Activated CD8-positive, alpha-beta memory T cell treated with anti-CD3 and anti-CD28 coated beads, Interleukin-2, amount 50 U/mL, for 1 hour (primary cell): Measurements from ENCODE around the gene TMEM30A.
A peak's percentile ranks its signal among the peaks of the same experiment; 100 is the strongest.

Experiments used
- DNase-seq: peaks from one replicate; pipeline ENCODE4 v3.0.0-alpha.2; 2020; ENCODE audit errors: extremely low read depth

TMEM30A gene

DNA sequence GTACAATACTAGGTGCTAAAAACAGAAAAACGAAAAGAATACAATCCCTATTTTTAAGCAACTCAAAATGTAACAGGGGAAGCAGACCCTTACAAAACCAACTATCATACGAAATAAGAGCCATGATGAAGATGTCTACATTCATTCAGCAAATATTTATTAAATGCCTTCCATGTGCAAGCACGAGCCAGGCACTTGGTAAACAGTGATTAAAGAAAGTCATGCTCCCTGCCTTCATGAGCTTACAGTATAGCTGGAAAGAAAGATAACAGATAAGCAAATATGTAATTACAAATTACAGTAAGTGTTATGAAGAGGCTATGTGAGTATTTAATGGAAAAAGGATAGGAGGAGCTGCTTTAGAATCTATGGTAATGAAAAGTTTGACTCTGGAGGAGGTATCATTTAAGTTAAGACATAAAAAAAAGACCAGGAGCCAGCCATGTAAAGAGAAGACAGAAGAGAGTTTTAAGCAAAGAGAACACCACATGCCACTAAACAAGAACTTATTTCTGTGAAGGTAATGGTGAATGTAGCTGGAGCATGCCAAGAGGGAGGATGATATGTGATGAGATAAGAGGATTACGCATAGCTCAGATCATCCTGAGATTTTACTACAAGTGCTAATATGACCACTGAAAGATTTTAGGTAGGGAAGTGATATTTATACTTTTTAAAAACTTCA is 21.7 kb downstream of the TMEM30A start:
- no peak for DNase-seq

- no peak for DNase-seq
These were observed 23.3 kb downstream of the TMEM30A start for GRCh38 chr6:75261299-75261698.

GRCh38 chr6:75257343-75258087 is 27.1 kb downstream of the TMEM30A start:
- DNase-seq = no peak

- no peak for DNase-seq
These were observed 34.0 kb downstream of the TMEM30A start for GRCh38 chr6:75250552-75250951.

- DNase-seq = no peak
These were observed 34.8 kb downstream of the TMEM30A start for GRCh38 chr6:75249837-75250236.

DNA sequence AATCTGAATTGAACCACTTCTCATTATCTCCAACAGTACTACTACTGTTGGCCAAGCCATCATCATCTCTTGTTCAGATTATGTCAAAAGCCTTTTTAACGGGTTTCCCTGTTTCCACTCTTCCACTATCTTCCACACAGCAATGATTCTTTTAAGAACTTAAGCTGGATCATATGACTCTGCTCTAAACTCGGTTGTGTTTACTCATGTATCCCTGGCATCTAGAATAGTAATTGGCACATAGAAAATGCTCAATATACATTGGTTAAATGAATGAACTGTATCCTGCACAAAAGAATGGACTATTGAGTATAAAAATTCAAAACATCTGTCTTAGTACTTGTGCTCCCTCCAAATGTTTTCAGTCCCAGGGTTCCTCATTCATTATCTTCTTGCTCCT is 38.2 kb downstream of the TMEM30A start:
- DNase-seq = no peak

DNA sequence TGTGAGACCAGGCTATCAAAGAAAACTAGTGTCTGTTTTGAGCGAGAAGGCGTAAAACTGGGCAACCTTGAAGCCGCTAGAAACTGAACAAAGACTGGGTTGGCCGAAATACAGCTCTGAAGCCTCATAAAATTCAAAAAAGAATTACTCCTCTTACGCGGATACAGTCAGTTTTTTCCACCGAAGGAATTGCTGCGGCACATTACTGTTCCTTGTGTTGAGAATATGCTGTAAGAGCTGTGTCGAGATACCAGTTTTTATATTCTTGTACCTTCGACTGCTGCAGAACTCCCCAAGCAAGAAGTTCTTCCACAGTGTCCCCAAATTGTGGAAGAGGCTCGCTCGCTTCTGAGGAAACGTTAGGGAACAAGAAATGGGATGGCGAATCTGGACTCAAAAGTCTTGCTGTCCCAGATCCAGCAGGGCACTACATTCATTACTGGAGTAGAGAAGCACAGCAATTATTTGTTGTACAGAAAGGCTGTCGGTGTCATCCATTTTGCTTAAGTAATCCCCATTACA is 40.5 kb downstream of the TMEM30A start:
- DNase-seq = no peak

DNA sequence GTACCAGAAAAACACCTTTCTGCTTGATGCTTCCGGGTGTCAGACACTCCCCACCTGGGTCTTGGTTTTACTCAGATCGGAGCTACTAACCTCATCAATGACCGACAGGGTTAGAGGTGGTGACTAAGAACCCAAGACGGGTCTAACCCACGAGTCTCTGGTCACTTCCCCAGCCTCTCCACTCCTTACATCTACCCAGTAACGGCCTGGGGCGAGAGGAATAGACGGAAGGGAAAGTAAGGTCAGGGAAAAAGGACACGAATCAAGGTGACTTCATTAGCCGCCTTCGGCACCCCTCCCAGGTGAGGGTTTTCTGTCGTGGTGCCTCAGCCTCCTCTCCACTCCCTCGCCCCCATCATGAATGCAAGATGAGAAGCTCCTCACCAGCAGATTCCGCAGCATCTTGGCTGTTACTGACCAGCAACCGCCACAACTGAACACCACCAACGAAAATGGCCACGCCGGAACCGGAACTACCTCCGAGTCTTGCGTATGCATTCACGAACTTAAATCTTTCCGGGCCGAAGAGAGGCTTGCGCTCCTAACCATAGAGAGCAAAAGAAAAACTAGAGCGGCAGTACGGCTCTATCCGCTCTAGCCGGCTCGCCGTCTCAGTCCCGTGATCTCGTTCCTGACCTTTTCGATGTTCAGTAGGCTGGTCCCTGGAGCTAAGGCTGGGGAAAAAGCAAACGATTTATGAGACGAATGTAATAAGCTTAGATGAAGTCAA is 41.1 kb downstream of the TMEM30A start, which contains the start of gene COX7A2:
Gene COX7A2, minus strand, starts transcription at position 469 of the 730 bp plus-strand sequence. Its CDS starts 67 bp downstream, at position 402.
- DNase-seq = peak; percentile 66

DNA sequence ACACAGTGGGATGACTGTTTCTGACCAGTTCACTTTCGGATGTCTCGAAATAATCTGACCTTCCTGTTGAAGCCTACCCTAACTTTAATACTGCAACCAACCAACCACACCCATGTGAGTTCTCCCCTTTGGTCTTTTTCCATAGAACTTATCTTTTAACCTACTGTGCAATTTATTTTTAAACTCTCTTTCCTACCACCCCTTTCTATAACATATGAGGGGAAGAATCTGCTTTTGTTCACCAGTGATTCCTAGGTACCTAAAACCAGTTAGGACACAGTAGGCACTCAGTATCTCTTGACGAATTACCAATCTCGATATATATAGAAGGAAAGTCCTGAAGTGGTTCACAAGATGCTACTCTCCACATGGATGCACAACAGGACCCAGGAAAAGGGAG is 48.0 kb downstream of the TMEM30A start:
- DNase-seq = no peak

- DNase-seq = no peak
These were observed 49.3 kb downstream of the TMEM30A start for GRCh38 chr6:75235271-75235670.

- no peak for DNase-seq
These were observed 50.3 kb downstream of the TMEM30A start for GRCh38 chr6:75234126-75234865.

- DNase-seq = no peak
These were observed 51.4 kb downstream of the TMEM30A start for GRCh38 chr6:75233092-75233615.

DNA sequence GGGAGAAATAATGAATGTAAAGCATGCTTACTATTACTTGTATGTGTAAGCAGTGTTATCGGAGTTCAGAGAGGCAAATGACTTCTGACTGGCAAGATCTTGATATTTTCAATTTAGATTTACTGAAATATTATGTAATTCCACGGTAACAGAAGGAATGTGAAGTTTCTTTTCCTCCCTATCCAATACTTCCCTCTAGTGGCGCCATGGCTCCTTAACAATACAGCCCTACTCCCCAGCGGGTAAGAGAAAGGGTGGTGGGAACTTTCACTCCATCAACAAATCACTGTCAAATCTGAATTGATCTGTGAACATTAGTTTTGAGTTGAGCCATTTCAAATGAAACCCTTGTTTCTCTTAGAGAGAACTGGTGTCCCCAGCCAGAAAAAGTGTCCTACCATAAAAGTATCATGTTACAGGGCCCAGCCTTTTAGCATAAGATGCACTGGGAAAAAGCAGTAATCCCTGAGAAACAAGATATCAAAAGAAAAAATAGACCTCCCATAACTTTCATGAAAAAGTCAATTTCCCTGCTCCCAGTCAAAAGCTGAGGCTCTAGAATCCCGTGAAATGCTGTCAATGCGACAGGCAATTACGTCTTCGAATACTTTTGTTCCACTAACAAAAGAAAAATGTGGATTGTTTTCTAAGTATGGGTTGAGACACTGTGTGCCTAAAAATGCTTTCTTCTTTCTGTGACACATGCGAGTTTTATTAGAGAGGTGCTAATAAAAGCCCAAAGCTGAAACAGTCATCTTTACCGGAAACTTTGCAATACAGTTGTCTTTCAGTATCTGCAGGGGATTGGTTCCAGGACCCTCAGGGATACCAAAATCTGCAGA is 53.9 kb downstream of the TMEM30A start:
- DNase-seq = no peak

DNA sequence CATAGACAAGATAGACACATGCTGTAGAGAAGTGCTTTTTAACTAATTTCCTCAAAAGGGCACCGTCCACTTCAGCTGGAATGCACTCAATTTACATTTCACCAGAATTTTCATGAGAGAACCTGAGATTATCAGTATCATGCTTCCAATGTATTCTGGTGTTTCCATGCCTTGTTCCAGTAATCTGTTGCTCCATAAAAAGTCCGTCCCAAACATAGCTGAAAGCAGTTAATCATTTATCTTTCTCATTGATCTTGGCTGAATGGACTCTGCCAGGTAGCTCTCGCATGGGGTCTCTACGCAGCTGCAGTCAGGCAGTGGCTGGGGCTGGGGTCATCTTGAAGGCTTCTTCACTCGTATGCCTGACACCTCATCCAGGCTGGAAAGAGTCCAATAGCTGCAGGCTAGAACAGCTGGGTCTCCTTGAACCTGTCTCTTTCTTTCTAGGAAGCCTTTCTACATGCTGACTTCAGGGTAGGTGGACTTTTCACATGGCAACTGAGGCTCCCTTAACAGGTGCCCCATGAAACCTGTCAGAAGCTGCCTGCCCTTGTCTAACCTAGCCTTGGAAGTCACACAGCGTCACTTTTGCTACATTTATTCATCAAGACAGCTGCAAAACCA is 60.2 kb downstream of the TMEM30A start:
- no peak for DNase-seq

GRCh38 chr6:75223428-75223827 is 61.2 kb downstream of the TMEM30A start:
- DNase-seq = no peak

DNA sequence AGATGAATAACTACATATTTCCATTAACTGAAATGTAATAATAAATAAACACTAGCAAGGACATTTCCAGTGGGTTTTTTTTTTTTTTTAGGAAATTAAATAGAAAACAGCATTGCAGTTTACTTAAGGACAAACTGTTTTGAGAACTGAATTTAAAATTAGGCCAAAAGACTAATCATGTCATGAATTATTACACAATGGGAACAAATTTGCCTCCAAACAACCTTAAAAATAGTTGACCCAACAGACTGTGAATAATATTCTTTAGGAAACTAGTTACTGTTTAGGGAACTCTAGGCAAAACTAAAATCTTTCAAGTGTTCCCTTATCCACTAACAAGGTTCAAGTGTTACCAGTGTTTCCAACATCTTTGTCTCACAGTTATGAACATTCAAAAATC is 62.3 kb downstream of the TMEM30A start:
- no peak for DNase-seq

GRCh38 chr6:75221116-75221515 is 63.5 kb downstream of the TMEM30A start:
- DNase-seq = no peak

- DNase-seq = no peak
These were observed 64.2 kb downstream of the TMEM30A start for GRCh38 chr6:75220357-75220756.

DNA sequence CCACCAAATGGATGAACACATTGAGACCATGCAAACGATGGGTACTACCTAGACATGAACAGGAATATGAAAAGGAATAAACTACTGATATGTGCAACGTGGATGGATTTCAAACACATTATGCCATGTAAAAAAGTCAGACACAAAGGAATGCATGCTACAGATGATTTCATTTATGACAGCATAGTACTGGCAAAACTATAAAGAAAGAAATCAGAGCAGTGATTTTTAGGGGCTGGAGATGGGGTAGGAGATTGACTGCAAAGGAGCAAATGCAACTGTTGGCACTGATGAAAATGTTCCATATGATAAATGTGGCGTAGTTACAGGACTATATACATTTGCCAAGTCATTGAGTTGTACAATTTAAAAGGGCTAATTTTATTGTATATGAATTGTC is 65.3 kb downstream of the TMEM30A start:
- no peak for DNase-seq

DNA sequence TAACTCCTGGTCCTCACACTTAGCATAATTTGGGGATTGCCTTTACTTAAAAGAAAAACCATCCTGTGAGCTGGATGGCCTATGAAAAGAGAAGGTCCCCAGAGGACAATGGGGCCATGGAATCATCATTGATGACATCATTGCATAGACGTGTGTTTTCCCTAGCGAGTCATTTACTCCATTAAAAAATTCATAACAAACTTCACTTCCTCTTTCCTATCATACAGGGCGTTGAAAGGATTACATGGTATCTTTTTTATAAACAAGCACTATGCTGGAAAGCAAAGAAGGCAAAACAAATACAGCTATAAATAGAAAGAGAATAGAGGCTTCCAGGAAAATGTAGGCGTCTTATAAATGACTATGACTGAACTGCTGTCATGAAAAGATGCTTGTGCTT is 67.4 kb downstream of the TMEM30A start:
- DNase-seq = no peak
